Right renal cortex interstitium (tissue), 3 donors: Measurements from ENCODE around the gene DOK4. TPM values are rescaled to one million over a fixed set of nuclear protein-coding genes. Genes with fewer than 3 reads are reported as not detected.
A peak's percentile ranks its signal among the peaks of the same experiment; 100 is the strongest.

Experiments
- DNase-seq, 3 donors: peaks; one replicate each; pipeline ENCODE4 v3.0.0-alpha.2; 2013; ENCODE audit warnings: low read depth in 3 of 3, low spot score in 2 of 3
- polyA plus RNA-seq, 3 donors: library from polyadenylated mRNA; unstranded; fragments of 120-200 nt; gene quantifications; one replicate each; pipeline ENCODE4 v1.2.1, GENCODE V29; 2013; ENCODE audit not compliant: insufficient read length in 3 of 3

Gene DOK4
- polyA plus RNA-seq, 3 donors: 27.4 to 35.1 (median 32.3) TPM

DNA sequence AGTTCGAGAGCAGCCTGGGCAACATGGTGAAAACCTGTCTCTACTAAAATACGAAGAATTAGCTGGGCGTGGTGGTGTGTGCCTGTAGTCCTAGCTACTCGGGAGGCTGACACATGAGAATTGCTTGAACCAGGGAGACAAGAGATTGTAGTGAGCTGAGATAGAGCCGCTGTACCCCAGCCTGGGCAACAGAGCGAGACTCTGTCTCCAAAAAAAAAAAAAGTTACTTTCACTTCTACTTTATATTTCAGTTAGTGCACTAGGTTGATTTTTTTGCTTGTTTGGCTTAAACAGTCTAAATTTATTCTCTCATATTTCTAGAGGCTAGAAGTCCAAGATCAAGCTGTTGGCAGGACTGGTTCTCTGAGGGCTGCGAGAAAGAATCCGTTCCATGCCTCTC lies 36.7 kb upstream of the DOK4 start:
- DNase-seq: no peak

DNA sequence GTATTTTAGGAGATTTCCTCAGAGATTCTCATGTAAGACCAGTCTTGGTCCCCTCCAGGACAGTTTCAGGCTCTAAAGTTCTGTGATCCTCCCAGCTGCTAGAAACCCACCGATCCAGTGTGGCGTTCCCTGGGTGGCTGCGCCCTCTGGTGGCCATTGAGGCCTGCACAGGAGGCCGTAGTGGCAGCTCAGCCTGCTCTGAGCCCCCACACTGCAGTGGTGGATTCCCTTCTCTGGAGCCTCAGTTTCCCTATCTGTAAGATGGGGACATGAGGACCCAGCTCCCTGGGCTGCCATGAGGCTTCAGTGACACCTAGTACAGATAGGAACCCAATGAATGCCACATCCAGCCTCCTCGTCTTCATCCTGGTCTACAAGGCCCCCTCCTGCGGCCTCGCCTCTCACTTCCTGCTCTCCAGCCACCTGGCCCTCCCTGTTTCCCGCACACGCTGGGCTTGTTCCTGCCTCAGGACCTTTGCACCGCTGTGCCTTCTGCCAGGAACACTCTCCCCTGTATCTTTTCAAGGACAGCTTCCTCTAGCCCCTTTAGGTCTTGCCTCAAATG lies 33.6 kb upstream of the DOK4 start:
- DNase-seq: no peak

DNA sequence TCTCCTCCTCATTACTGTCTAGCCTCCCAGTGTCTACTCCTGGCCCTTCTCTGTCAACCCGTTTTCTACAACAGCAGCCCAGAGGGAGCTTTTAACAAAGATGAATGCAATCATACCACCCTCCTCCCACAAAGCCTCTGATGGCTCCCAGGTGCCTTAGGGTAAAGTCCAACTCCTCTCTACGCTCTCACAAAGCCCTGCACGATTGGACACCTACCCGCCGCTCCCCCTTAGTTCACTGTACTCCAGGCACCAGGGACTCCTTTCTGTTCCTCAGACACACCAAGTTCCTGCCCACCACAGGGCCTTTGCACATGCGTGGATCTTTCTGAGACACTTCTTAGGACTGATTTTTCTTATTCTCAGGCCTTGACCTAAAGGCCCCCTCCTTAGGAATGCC lies 32.6 kb upstream of the DOK4 start:
- DNase-seq: no peak

DNA sequence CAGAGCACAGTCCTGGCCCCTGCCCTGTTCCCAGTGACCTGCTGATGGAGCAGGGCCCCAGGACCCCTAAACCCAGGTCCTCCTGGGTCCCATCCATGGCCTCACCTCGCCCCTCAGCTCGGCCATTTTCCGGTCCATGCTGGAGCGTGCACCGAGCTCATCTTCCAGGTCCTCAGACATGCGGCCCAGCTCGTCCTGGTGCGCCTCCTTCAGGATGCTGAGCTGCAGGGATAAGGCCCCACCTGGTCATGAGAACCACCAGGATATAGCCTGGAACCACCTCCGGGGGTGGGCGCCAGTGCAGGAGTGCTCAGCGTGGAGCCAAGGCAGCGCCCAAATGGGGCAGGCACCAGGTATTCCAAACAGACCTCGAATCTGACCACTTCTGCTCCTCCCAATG lies 32.2 kb upstream of the DOK4 start:
- DNase-seq: no peak

DNA sequence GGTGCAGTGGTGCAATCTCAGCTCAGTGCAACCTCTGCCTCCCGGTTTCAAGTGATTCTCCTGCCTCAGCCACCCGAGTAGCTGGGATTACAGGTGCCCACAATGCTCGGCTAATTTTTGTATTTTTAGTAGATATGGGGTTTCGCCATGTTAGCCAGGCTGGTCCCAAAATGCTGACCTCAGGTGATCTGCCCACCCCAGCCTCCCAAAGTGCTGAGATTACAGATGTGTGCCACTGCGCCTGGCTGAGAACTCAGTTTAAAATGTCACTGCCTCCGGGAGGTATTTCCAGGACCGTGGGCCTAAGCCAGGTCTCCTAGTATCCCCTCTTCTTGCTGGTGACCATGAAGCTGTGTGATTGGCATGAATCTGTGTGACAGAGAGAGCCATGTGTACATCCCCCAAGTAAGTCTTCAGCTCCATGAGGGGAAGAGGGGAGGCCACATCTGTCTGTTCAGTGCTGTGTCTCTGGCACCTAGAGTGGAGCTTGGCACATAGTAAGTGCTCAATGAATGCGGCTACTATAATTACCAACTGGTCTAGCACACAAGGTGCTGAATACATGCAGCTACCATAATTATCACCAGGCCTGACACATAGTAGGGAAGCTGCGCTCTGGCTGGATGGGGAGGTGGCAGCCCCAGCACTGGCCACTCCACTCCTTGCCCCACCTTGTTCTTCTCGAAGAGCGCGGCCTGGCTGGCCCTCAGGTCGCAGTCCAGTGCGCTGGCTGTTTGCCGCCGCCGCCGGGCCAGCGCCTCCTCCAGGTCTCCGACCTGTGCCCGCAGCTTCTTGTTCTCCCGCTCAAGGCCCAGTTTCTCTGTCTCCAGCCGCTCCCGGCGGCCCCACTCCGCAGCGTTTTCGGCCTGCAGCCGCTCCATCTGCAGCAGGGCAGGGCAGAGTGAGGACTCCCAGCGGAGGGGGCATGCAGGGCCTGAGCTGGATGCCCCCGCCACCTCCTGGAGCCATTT lies 31.4 kb upstream of the DOK4 start:
- no peak for DNase-seq

DNA sequence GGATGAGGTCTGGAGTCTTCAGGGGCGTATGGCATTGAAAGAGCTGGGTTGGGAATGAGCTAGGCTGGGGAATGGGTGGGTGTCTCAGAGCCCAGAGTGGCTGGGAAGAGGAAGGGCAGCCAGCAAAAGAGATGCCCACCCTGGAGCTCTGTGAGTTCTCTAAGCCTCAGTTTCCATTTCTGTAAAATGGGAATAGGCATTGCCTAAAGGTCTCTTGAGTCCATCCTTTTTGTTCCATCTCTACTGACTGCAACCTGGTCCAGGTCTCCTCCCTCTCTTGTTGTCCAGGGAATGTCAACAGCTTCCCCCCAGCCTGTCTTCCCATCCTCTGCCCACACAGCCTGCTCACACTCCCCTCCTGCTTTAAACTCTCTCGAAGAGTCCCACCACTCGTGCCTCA lies 30.5 kb upstream of the DOK4 start:
- no peak for DNase-seq

DNA sequence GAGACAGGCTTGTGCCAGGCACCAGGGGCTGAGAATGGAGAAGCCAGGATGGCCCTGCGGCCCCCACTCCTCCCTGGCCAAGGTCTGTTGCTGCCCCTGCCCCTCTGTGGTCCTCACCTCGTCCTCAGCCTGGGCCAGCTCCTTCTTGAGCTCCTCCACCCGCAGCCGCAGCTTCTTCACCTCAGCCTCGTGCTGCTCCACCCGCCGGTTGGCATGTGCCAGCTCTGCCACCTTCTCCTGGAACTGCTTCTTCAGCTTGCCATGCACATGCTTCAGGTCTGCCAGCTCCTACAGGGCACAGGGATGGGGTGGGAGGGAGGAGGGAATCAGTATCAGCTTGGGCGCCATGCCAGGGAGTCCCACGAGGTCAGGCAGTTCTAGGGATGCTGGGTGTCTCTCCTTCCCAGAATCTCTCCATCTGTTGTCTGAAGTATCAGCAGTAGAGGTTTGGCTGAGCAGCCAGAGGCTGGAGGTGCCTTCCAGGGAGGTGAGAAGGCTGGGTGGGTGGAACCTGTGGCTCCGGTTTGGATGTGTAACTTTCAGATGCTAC lies 30.0 kb upstream of the DOK4 start:
- no peak for DNase-seq

DNA sequence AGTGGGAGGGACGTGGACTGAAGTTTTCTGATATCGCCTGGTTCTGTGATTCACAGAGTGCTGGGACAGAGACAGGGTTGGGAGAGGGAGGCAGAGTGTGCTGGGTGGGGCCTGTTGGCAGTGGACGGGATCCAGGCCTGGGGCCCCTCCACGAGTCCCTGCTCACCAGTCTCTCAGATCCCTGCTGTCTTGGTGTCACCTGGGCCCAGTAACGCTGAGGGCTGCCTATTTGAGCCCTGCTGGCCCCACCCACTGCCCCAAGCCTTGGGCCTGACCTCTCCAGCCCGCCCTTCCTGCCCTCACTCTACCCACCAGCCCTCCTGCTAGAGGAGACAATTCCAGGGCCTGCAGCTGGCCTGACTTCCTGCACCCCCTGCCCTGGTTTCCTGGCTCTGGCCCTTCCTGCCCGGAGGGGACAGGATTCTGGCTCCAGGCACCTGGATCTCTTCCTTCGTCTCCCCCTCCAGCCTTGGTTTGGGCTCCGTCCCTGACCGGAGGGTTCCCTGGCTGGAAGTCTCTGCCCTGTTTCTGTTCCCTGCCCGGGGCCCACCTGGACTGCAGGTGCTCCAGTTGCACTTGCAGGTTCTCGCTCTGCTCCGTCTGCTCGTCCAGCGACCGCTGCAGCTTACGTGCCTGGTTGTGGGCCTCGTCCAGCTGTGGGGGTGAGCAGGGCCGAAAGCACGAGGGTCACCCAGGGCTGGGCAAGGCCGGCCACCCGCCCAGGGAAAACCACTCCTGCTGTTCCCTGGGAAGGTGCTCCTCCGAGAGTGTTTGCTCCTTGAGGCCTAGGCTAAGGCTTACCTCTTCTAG lies 28.7 kb upstream of the DOK4 start:
- no peak for DNase-seq

DNA sequence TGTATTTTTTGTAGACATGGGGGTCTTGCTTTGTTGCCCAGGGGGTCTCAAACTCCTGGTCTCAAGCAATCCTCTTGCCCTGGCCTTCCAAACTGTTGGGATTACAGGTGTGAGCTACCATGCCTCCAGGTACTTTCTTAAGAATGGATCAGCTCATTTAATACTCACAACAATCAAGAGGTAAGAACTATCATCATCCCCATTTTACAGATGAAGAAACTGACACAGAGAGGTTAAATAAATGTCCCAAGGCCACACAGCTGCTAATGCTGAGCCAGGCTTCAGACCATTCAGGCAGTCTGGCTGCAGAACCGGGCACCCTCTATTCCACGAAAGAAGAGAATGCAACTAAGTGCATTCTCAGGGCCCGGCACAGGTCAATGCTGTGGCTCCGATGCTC lies 28.1 kb upstream of the DOK4 start:
- DNase-seq: no peak

DNA sequence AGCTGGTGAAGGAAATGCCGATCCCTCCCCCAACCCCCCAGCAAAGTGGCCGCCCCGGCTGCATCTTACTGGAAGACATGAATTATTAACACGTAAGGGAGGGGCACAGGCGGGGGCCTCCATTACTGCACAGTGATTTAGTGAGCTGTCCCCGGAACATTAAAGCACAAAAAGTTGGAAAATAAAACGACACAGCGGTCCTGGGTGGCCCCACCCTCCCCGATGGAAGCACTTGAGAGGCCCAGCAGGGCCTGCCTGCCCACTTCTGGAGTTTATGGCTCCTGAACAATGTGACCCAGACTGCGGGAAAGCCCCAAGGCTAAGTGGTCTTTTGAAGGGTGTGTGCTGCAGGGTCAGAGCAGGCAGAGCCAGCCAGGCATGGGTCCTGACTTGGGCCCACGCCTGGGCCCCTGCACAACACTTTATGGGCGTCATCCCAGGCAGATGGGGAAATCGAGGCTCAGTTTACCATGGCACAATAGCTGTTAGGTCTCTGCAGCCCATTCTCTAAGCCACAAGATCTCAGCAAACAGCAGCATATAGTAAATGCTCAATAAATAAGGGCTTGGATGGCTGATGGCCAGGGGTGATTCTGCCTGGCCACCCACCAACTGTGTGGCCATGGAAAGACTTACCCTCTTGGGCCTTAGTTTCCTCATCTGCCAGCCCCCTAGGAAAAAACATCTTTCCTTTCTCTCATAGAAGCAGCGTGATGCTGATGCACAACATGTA lies 27.2 kb upstream of the DOK4 start:
- DNase-seq: peak; percentile 69 to 79 (median 71)

DNA sequence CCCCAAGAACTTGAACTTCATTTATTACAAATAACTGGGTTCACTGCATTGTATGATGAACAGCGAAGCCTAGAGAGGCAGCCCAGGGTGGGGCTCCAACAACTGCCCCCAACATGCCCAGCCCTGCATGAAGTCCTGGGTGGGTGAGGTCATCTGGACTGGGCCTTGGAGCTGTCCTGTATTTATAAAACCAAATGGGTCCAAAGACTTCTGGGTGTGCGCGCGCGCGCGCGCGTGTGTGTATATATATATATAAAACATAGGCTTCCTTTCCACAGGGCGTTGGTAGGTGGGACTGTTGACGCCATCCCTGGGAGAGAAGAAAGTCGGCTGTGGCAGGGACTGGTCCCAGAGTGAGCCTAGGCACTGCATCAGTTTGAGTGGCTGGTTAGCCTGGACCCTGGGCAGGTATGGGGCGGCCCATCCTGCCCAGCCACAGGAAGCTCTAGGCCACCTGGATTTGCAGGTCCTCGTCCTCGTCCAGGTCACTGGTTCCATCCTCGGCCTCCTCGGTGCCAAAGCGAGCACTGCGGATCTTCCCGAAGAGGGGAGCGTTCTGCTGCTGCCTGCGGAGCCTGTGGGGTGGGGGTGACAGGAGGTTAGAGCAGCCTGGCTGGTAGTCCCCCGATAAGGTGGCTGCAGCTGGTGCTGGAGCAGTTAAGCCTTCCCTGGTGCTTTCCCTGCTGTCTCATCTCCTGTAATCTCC lies 26.2 kb upstream of the DOK4 start:
- no peak for DNase-seq

DNA sequence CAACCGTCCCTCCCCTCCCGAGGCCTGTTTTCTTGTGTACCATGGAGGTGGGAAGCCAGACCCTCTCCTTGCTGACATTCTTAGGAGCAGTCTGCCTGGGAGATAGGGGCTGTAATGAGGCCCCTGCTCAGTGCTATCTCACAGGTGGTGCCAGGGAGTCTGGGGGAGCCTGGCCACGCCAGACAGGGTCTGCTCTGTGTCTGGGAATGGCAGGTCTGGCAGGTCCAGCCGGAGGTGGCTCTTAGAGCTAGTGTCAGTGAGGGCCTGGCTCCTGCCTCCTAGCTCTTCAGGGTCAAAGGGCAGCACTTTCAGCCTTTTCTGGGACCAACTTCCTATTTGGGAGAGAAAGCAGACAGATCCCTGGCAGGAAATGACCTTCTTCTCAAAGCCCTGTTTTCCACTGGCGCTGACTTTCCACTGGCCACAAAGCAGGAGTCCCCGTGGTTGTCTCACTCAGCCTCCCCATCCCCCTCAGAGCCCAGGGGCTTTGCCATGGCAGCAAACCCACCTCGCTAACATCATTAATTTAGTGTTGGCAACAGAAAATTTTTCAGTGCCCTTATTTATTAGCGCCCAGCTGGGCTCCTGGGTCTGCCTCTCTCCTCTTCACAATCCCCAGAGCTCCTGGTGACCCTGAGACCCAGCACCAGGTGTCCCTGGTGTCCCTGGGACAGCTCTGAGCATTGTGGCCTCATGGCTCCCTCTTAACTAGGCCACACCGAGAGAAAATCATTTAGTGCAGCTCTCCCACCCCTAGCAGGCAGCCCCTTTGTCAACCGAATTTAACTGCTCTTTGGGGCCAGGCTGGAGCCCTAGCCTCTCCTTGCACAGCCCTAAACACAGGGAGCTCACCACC lies 24.0 kb upstream of the DOK4 start:
- no peak for DNase-seq

DNA sequence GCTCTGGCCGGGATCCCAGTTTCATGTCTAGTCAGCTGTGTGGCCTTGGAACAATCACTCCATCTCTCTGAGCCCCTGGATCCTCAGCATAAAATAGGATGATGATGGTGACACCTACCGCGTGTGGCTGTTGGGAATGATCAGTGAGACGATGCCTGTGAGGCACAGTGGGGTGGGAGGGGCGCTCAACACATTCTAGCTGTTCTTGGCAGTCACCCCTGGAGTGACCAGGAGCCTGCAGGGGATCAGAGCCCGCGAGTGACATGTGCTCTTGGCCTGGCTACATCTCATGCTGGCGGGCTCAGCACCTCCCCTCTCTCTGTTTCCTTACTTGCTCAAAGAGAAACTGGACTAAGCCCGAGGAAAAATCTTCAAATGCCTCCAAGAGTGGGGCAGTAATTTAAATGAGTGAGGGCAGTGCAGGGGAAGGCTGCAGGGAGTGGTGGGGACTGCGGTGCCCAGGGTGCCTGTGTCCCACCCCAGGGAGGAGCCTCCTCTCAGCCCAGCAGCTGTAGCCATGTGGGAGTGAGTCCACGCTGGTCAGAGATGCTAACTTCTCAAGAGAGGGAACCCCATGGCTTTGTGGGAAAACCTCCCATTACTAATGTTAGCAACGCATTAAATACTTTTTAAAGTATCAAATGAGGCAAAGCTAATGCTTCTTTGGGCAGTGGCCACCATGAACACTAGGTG lies 23.1 kb upstream of the DOK4 start:
- DNase-seq: no peak

DNA sequence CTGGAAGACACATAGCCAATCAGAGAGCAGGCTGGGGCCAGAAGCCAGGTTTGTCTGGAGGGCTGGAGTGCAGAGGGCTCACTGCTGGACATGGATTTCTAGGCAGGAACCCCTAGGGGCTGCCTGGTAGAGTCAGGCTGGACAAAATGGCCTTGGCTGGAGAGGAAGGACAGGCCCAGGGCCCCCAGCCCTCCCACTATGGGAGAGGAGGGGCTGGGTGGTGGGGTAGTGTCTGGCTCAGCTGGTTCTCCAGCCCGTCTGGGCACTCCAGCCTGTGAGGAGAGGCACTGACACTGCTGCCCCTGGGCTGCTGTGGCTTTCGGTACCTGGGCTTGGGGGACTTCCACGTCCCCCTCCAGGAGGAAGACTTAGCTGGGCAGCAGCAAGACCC lies 21.7 kb upstream of the DOK4 start:
- no peak for DNase-seq

DNA sequence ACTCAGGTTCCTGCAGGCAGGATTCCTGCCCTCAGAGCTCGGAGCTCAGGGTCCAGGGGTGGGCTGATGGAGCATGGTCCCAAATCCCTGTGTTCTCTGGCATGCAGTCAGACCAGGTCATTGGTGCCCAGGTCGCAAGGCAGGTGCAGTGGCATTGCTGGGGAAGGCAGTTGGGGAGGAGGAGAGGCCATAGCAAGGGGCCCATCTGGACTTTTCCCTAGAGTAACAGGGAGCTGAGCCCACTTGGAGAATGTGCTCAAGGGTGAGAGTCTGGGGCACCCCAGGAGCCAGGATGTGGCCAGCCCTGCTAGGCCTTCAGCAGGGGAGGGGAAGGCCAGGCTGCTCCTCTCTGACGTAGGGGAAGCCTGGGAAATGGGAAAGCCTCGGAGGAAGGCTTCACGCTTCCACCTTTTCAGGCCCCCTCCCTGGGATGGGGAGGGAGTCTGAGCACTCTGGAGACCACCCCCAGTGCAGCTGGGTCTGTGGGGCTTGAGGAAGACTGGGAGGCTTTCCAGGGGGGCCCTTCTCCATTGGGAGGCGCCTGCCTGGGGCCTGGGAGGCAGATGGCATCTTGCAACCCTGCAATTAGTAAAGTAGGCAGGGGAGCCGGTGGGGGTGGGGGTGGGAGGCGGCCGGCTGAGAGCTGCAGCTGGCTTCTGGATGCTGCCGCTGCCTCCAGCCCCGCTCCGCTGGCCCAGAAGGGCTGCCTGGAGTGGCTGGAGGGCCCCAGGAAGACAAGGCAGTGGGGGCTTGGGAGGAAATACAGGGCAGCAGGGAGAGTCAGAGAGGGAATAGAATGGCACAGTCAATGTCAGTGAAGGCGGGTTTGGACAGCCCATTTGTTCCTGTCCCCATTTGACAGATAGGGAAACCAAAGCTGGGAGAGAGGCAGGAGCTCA lies 21.1 kb upstream of the DOK4 start:
- no peak for DNase-seq

DNA sequence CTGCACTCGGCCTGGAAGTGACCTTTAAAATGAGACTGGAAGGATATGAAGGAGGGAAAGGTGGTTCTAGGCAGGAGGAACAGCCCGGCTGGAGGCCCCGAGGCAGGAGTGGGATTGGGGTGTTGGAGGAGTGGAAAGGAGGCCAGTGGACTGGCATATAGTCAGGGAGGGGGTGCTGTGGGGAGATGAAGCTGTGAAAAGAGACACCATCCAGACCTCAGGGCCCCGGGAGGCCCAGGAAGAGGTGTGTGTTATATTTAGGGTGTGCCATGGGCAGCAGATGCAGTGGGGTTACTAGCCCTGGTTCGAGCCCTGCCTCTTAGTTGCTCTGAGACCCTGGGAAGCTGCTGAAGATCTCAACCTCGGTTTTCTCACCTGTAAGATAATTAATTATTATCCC lies 18.9 kb upstream of the DOK4 start:
- no peak for DNase-seq

DNA sequence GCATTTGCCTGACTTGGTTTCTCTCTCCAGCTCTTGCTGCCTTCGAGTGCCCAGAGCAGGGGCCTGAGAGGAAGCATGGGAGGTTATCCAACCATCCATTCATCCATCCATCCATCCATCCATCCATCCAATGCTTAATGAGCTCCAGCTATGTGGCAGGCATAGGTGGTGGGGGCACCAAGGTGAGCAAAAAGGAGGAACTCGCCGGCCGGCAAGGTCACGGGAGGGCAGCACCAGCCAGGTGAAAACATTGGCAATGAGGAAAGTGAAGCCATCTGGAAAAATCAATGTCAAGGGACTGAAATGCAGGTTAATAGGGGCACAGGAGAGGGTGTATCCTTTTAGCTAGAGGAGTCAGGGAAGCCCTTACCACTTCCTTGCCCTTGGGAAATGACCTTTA lies 18.2 kb upstream of the DOK4 start:
- no peak for DNase-seq
